ENCODE measurements around the gene VEPH1.

Gene VEPH1

GRCh38 chr3:157522648-157523047 is 19.4 kb upstream of the VEPH1 start:
- DNase-seq: no peak

GRCh38 chr3:157520485-157521150 is 17.4 kb upstream of the VEPH1 start:
- DNase-seq: no peak

- no peak for DNase-seq
These were observed 15.7 kb upstream of the VEPH1 start for GRCh38 chr3:157518881-157519280.

- DNase-seq: no peak
These were observed 13.7 kb upstream of the VEPH1 start for GRCh38 chr3:157516928-157517327.

GRCh38 chr3:157515398-157515797 is 12.2 kb upstream of the VEPH1 start:
- no peak for DNase-seq

- DNase-seq: no peak
These were observed 11.2 kb upstream of the VEPH1 start for GRCh38 chr3:157514371-157514895.

- DNase-seq: no peak
These were observed 10.4 kb upstream of the VEPH1 start for GRCh38 chr3:157513585-157513984.

GRCh38 chr3:157512534-157512933 is 9.3 kb upstream of the VEPH1 start:
- no peak for DNase-seq

GRCh38 chr3:157508461-157508860 is 5.2 kb upstream of the VEPH1 start:
- no peak for DNase-seq

GRCh38 chr3:157501863-157502262 is 1.4 kb downstream of the VEPH1 start:
- no peak for DNase-seq

GRCh38 chr3:157500232-157500631 is 3.0 kb downstream of the VEPH1 start:
- no peak for DNase-seq

- no peak for DNase-seq
These were observed 3.8 kb downstream of the VEPH1 start for GRCh38 chr3:157499342-157499963.

- DNase-seq: no peak
These were observed 4.8 kb downstream of the VEPH1 start for GRCh38 chr3:157498371-157498770.

- DNase-seq: no peak
These were observed 7.4 kb downstream of the VEPH1 start for GRCh38 chr3:157495846-157496245.

- DNase-seq: no peak
These were observed 8.5 kb downstream of the VEPH1 start for GRCh38 chr3:157494581-157495281.

- DNase-seq: no peak
These were observed 9.3 kb downstream of the VEPH1 start for GRCh38 chr3:157493627-157494550.

GRCh38 chr3:157491136-157491535 is 12.1 kb downstream of the VEPH1 start:
- DNase-seq: no peak

GRCh38 chr3:157488144-157488543 is 15.1 kb downstream of the VEPH1 start:
- no peak for DNase-seq

GRCh38 chr3:157487339-157487738 is 15.9 kb downstream of the VEPH1 start:
- DNase-seq: no peak

- DNase-seq: no peak
These were observed 23.6 kb downstream of the VEPH1 start for GRCh38 chr3:157479464-157480243.

GRCh38 chr3:157477441-157477840 is 25.8 kb downstream of the VEPH1 start:
- DNase-seq: no peak

GRCh38 chr3:157475921-157476414 is 27.2 kb downstream of the VEPH1 start:
- DNase-seq: no peak

All from stimulated activated CD8-positive, alpha-beta memory T cell treated with anti-CD3 and anti-CD28 coated beads, Interleukin-4, amount 100 ng/mL, for 48 hours (primary cell).